Kidney epithelial cell (primary cell): Measurements from ENCODE around the gene TMEM80. TPM values are rescaled to one million over a fixed set of nuclear protein-coding genes. Genes with fewer than 3 reads are reported as not detected.
"Not testable (repeated sequence)": the region's sequence is repeated elsewhere in the genome, so short reads cannot be mapped to it uniquely, and the experiment has no call there.

ENCODE experiments used
- DNase-seq: peaks from one replicate; pipeline ENCODE4 v3.0.0-alpha.2; 2010; ENCODE audit warnings: low read depth
- H3K27me3 ChIP-seq: 2 replicates; pipeline ENCODE4 v1.6.0; 2011; ENCODE audit warnings: low read length; ENCODE audit not compliant: control insufficient read depth, insufficient read depth
- H3K36me3 ChIP-seq: 2 replicates; pipeline ENCODE4 v1.5.1; 2011; ENCODE audit warnings: low read length; ENCODE audit not compliant: control insufficient read depth, insufficient read depth
- H3K4me3 ChIP-seq: 2 replicates; pipeline ENCODE4 v1.5.1; 2011; ENCODE audit warnings: low read depth, mild to moderate bottlenecking, control low read depth, low read length
- total RNA-seq: library from RNA; depleted of rRNA; stranded (reverse); fragments of >200 nt; gene quantifications from 2 replicates; pipeline ENCODE4 v1.2.3, GENCODE V29; 2015
- TF ChIP-seq, protein P1 (sequence below): IDR thresholded peaks from 2 replicates; pipeline ENCODE4 v1.5.1; 2011; ENCODE audit warnings: mild to moderate bottlenecking, moderate library complexity, low read length, control low read depth, inconsistent platforms; ENCODE audit not compliant: insufficient read depth, poor library complexity, severe bottlenecking

Gene TMEM80
- total RNA-seq, 1 donor from 2014 or later: 28.5 TPM

GRCh38 chr11:686451-687243 is 9.0 kb upstream of the TMEM80 start:
- DNase-seq: no peak
- H3K27me3 ChIP-seq: no peaks in the 10 kb centered on the region
- TF ChIP-seq, protein P1, sequence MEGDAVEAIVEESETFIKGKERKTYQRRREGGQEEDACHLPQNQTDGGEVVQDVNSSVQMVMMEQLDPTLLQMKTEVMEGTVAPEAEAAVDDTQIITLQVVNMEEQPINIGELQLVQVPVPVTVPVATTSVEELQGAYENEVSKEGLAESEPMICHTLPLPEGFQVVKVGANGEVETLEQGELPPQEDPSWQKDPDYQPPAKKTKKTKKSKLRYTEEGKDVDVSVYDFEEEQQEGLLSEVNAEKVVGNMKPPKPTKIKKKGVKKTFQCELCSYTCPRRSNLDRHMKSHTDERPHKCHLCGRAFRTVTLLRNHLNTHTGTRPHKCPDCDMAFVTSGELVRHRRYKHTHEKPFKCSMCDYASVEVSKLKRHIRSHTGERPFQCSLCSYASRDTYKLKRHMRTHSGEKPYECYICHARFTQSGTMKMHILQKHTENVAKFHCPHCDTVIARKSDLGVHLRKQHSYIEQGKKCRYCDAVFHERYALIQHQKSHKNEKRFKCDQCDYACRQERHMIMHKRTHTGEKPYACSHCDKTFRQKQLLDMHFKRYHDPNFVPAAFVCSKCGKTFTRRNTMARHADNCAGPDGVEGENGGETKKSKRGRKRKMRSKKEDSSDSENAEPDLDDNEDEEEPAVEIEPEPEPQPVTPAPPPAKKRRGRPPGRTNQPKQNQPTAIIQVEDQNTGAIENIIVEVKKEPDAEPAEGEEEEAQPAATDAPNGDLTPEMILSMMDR: no peak
- no peaks in the 10 kb centered on the region for H3K36me3 ChIP-seq
- no peak overlapping the region for H3K4me3 ChIP-seq

- Histone ChIP-seq H3K36me3 (no peaks in the 10 kb centered on the region), H3K27me3 (no peaks in the 10 kb centered on the region), H3K4me3 (no peak overlapping the region)
- DNase-seq: no peak
- TF ChIP-seq, protein P1: no peak
Measured at GRCh38 chr11:687751-688150, 7.9 kb upstream of the TMEM80 start.

DNA sequence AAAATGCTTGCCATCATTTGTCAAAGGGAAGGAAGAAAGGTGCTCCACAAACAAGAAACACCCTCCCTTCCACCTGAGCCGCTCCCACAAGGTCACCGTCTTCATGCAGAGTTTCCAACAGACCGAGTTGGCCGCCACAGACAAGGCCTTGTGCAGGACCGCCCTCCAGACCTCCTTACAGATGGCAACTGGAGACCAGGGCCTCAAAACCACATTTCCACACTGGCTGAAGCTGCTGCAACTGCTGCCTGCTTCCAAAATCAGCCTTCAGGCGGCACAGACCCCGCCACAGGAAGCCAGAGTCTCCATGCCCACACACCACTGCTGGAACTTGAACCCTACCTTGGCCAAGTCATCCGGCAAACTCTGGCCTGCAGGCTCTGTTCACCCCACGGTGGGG is 6.9 kb upstream of the TMEM80 start:
- TF ChIP-seq, protein P1: no peak
- DNase-seq: no peak
- Histone ChIP-seq H3K36me3 (no peaks in the 10 kb centered on the region), H3K27me3 (no peaks in the 10 kb centered on the region), H3K4me3 (no peak overlapping the region)

- no peaks in the 10 kb centered on the region for H3K36me3 ChIP-seq
- H3K4me3 ChIP-seq: no peak overlapping the region
- no peak for DNase-seq
- H3K27me3 ChIP-seq: no peaks in the 10 kb centered on the region
- TF ChIP-seq, protein P1: no peak
Measured at GRCh38 chr11:689625-690024, 6.0 kb upstream of the TMEM80 start.

DNA sequence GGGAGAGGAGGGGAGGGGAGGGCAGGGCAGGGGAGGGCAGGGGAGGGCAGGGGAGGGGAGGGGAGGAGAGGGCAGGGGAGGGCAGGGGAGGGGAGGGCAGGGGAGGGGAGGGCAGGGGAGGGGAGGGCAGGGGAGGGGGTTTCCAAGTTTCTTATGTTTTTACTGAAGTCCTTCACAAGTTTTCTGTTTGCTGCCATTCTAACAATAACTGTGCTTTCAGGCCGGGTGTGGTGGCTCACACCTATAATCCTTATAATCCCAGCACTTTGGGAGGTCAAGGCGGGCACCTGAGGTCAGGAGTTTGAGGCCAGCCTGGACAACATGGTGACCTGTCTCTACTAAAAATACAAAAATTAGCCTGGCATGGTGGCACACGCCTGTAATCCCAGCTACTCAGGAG is 5.4 kb upstream of the TMEM80 start:
- H3K27me3 ChIP-seq, H3K4me3 ChIP-seq, DNase-seq, H3K36me3 ChIP-seq: not testable (repeated sequence)

DNA sequence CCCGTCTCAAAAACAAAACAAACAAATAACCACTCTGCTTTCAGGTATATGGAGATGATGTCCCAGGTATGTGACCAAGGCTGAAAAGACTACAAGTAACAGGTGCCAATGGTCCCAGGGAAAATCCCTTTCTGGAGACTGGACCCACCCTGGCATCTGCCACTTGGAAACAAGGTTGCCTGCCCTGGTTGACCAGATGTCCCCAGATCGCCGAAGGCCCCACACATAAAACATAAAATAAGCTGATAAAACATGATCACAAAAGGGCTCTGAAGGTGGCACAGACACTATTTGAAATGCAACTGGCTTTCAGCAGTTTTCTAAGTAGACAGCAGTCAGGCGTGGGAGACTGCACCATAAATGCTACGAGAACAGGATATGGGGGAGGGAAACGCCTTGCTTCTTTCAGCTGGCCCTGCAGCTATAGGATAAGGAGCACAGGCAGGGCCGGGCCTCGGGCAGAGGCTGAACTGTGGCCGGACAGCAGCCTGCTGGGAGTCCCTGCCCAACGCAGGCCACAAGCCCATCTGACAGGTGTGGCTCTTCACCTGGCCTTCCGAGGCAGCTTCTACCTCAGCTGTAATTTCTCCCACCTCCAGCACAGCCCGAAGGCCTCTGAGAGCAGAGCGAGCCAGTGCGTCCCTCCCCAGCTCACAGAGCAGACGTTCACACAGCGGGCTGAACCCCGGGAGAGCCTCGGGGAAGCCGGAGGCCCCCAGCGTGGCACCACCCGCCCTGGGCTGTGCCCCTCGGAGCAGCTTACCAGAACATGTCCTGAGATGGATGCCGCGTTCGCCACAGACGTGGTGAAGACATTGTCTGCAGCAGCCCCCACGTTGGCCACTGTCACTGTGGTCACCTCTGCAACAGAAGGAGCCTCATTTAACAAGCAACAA is 4.6 kb upstream of the TMEM80 start:
- H3K36me3 ChIP-seq: no peaks in the 10 kb centered on the region
- no peaks in the 10 kb centered on the region for H3K27me3 ChIP-seq
- no peak overlapping the region for H3K4me3 ChIP-seq
- no peak for DNase-seq
- TF ChIP-seq, protein P1: no peak
